HG03432 (cell line): ENCODE results near the gene COG5.
A peak's percentile ranks its signal among the peaks of the same experiment; 100 is the strongest.

ENCODE experiments used
- ATAC-seq: cut with Tn5 transposase; IDR thresholded peaks from one replicate; pipeline ENCODE4 v1.9.1; 2021; ENCODE audit warnings: mild to moderate bottlenecking, moderate library complexity; ENCODE audit not compliant: unreplicated experiment

Gene COG5

DNA sequence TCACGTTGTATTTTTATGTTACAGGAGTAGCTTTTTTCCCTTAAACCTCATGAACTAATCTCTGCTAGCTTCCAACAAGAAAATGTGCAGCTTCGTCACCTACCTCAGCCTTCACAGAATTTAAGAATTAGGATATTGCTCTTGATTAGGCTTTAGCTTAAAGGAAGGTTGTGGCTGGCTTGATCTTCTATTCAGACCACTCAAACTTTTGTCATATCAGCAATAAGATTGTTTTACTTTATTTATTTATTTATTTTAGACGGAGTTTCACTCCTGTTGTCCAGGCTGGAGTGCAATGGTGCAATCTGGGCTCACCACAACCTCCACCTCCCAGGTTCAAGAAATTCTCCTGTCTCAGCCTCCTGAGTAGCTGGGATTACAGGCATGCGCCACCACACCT is 219.4 kb downstream of the COG5 start:
- no peak for ATAC-seq

DNA sequence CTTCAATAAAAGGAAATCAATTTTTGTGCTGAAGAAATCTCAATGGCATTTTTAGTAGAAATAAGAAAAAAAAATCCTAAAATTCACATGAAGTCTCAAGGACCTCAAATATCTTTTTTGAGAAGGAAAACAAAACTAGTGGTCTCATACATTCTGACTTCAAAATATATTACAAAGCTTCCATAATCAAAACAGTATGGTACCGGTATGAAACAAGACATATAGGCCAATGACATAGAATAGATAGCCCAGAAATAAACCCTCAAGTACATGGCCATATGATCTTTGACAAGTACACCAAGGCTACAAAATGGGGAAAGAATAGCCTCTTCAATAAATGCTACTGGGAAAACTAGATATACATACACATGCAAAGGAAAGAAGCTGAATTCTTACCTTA is 225.6 kb downstream of the COG5 start:
- no peak for ATAC-seq

DNA sequence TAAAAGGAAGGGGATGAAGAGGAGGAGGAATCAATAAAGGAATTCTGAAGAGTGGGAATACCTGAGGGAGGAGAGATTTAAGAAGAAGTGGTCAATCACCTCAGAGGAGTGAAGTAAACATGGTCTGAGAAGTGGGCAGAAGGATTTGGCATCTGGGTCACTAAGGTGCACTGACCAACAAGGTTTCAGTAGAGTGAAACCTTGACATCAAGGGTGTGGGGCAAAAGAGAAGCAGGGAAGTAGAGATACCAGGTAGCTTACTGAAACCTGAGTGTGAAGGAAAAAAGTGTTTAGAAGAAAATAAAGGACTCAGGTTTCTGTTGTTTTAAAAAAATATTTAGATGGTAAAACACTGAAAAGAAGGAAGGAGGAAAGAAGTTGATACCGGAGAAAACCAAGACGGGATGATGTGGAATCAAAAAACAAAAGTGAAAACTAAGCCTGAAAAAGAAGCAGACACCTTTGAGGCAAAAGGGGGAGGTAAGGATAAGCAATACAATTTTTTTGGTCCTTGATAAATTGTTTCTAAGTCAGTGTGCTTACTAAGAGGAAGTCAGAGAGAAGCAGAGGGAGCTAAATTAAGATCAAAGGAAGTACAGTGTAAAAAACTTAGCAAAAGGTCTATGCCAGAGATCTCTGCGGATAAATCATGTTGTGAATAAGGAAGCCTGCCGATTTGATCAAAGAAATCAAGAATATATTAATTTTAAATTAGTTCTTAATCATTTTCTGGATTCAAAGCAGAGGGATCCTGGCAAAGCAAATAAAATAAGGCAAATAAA is 231.0 kb downstream of the COG5 start:
- peak; percentile 78 for ATAC-seq

DNA sequence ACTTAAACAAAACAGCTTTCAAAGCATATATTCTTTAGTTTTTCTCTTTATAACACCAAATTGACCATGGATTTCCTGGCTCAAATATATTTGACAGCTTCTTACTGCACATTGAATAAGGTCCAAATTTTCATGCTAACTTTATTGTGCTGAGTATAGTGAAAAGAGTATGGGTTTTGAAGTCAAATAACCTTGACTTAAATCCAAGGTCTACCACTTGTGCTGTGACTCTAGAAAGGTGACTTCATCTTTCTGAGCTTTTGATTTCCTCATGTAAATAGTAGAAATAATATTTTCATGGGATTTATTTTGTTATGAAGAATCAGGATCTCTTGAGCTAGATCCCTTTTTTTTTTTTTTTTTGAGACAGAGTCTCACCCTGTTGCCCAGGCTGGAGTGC is 233.2 kb downstream of the COG5 start:
- ATAC-seq, result no peak

DNA sequence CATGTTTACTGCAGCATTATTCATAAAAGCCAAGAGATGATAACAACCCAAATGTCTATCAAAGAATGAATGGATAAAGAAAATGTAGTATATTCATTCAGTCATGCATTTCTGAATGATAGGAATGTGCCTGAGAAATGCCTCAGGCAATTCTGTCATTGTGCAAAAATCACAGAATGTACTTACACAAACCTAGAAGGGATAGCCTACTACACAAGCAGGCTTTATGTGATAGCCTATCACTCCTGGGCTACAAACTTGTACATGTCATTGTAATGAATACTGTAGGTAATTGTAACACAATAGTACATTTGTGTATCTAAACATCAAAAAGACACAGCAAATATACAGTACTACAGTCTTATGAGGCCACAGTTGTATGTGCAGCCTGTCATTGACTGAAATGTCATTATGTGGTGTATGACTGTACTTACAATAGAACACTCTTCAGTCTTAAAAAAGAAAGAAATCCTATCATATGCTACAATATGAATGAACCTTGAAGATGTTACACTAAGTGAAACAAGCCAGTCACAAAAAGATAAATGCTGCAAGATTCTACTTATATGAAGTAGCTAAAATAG is 235.6 kb downstream of the COG5 start:
- ATAC-seq, result no peak

DNA sequence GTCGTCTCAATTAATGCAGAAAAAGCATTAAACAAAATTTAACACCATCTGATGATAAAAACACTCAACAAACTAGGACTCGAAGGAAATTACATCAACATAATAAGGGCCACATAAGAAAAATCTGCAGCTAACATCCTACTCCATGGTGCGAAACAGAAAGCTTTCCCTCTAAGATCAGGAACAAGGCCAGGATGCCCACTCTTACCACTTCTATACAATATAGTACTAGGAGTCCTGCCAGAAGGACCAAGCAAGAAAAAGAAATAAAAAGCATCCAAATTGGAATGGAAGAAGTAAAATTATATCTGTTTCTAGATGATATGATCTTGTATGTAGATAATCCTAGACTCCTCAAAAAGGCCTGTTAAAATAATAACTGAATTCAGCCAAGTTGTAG is 237.7 kb downstream of the COG5 start:
- ATAC-seq, result no peak

DNA sequence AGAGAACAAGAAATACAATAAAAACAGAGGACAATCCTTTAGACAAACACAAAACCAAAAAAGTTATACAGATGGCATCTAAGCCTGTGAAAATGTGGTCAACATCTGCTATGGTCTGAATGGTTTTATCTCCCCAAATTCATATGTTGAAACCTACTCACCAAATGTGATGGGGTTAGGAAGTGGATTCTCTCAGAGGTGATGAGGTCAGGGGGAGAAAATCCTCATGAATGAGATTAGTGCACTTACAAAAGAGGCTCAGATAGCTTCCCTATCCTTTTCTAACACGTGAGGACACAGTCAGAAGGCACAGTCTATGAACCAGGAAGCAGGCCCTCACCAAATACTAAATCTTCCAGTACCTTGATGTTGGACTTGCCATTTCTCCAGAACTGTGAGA is 241.7 kb downstream of the COG5 start:
- ATAC-seq, result no peak

DNA sequence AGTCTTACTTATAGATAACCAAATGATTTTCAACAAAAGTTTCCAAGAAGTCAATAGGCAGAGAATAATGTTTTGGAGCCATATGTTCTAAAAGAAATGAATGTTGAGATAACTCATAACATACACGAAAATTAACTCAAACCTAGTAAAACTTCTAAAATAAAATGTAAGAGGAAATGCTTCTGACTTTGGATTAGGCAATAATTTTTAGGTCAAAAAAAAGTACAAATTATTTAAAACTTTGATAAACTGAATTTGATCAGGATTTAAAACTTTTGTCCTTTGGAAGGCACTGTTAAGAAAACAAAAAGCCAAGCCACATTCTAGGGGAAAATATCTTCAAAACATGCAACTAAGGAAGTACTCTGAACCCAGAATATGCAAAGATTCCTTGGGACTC is 242.1 kb downstream of the COG5 start:
- ATAC-seq, result no peak

DNA sequence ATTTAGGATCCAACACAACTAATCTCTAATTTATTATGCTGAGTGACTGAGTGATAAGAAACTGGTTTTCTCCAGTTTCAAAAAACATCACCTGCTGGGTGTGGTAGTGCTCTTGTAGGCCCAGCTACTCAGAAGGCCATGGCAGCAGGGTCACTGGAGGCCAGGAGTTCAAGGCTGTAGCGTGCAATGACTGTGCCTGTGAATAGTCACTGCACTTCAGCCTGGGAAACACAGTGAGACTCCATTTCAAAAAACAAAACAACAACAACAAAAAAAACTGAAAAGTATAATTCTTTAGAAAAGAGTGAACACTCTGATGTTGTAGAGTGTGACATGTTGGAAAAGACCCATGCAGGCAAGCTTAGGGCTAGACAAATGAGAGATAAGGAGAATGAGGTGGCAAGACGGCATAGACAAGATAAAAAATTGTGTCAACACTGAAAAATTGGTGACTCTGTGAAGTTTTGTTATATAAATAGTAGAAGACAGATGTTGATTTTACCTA is 243.9 kb downstream of the COG5 start:
- ATAC-seq, result no peak

DNA sequence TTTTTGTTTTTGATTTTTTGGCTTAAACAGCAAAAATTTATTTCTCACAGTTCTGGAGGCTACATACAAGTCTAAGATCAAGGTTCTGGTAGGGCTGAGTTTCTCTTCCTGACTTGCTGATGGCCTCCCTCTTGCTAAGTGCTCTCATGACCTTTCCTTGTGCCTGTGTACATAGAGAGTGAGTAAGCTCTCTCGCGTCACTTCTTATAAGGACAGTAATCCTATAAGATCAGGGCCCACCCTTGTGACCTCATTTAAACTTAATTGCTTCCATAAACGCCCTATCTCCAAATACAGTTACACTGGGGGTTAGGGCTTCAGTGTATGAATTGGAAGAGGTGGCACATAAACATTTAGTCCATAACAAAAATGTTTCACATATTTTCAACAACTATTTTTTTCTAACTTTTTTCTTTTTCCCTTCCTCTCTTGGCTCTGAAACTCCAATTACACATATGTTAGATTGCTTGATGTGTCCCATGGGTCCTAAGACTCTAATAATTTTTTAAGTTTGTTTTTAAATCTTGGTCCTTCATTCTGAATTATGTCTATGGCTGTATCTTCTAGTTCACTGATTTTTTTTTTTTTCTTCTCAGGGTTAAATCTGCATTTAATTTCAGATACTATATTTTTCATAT is 245.1 kb downstream of the COG5 start:
- no peak for ATAC-seq

DNA sequence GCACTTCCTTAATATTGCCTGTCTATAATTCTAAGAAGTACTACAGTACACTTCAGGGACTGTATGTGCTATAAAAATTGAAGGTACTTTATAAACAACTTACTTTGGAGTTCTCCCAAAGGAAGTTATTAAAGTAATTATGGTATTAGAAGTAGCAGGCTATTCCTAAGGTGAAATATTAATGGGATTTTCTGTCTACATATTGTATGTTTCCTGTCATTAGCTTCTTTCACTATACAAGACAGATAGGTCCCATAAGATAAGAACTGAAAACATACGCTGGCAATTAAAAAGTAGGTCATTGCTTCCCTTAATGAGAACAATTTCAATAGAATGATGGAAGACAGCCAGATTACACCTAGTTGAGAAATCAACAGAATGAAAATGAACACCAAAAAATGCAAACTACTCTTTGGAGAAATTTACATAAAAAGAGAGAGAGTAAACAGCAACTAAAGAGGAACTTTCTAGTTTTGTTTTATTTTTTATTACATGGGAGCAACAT is 248.0 kb downstream of the COG5 start:
- no peak for ATAC-seq

DNA sequence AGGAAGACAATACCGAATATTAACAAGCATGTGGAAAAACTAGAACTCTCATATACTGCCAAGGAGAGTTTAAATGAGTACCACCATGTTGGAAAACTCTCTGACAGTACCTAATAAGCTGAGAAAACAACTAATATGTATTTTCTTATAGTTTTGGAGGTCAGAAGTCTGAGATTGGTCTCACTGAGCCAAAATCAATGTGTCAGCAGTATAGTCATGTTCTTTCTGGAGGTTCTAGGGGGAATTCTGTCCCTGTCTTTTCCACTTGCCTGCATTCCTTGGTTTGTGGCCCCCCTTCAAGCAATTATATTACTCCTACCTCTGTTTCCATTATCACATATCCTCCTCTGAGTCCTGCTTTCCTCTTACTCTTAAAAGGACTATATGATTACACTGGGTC is 250.4 kb downstream of the COG5 start:
- no peak for ATAC-seq

DNA sequence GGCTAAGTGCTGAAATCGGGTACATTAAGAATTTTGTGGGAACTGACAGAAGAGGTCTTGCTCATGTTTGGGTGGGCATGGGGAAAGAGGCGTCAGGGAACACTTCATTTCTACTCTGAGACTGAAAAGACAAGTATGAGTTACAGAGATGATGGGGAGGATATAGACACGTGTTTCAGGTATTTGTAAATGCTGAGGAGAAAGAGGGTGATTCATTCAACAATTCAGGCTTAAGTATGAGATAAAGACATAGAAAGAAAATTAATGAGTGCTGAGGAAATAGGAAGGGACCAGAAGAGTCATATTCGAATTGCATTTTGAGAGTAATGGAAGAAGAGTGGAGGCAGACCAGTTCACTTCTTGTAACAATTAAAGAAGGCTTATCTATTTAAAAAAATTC is 251.3 kb downstream of the COG5 start:
- ATAC-seq, result no peak

DNA sequence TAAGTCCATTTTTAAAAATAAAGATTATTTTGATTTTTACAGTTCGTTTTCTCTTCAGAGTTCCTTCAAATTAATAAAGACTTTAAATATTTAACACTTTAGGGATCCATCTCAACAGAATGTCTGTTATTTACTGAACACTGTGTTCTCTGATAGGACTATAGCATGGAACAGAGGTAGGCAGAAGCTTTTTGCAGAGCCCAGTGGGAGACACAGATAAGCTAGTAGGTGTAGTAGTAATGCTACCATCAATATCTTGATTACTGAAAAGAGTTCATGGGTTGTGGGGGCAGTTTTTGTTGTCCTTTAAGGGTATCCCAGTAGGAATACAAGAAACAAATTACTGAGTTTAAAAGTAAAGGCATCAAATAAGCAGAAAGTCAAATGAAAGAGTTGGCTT is 254.4 kb downstream of the COG5 start:
- no peak for ATAC-seq

DNA sequence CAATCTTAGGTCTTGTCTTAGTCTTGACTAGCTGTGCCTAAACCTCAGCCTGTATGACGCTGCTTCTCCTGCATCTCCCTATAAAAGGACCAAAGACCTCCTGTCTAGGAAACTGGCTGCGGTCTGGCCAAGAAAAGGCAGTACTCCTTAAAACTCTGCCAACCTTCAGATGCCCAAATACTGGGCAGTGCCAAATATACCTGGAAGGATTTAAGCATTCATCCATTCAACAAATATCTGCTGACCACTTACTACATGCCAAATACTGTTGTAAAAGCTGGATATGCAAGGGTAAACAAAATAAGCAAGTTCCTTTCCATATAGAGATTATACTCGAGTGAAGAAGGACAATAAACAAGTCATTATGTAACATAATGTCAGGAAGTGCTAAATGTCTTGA is 259.1 kb downstream of the COG5 start:
- ATAC-seq, result no peak

DNA sequence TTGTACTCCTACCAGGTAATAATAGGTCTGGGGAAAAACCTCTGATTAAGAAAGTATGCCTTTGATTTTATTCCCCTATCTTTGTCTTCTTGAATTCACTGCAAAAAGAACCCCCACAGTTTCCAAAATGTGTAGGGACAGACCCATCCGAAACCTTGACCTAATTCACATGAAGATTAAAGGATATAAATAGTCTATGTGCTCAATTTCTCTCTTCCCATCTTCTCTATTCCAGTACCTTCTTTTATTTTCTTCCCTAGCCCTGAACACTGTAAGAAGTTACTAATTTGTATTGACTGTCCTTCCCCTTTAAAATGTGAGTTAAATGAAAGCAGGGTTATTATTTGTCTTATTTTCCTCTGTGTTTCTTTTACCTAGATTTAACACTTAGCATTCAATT is 259.7 kb downstream of the COG5 start:
- no peak for ATAC-seq

DNA sequence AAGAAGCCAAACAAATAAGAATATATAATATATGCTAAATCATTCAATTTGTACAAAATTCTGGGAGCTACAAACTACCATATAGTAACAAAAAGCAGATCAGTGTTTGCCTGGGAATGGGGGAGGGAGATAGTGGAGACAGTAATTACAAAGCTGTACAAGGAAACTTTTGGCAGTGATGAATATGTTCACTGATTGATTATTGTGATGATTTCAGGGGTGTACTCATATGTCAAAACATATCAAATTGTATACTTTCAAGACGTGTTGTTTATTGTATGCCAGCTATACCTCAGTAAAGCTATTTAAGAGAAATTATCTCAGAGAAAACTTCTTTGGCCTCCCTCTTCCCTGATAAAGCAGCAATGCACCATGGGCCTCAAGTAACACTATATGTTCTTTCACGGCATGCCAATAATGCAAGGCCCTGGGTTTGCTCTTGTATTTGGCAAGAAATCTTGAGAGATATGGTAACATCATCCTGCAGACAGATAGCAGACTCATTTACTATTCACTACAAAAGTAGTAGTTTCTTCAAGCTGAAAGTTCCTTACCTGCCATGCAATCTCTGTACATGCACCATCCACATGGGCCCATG is 261.4 kb downstream of the COG5 start:
- ATAC-seq, result no peak

DNA sequence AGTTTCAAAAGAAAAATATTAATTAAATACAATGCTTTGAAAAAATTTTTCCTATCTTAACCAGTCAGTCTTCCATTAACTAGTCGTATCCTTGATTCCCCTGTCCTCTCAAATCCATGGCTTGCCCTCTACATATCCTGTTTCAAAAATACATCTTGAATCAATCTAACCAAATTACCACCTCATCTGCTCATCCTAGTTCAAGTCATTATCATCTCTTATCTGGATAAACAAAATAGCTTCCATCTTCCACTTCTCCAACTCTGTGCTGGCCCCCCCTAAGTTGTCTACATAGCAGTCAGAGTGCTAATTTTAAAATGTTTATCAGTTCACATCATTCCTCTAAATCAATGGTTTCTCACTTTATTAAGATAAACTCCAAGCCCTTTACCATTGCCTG is 269.5 kb downstream of the COG5 start:
- ATAC-seq, result no peak

DNA sequence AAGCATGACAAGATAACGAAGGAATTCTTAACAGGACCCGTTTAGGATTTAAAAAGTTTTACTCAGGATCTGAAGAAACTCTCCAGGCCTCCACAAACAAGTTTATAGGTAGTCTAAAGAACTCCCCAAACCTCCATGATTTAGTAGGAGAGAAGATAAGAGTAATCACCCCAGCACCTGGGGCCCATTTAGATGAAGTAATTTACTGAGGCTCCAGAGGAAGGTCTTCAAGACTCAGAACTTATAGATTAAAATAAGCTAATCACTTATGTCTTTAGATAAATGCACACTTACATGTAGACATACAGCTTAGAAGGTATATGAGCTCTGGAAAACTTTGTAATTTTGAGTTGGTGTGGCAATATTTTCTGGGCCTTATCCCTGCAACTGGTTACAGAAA is 271.1 kb downstream of the COG5 start:
- ATAC-seq, result no peak

DNA sequence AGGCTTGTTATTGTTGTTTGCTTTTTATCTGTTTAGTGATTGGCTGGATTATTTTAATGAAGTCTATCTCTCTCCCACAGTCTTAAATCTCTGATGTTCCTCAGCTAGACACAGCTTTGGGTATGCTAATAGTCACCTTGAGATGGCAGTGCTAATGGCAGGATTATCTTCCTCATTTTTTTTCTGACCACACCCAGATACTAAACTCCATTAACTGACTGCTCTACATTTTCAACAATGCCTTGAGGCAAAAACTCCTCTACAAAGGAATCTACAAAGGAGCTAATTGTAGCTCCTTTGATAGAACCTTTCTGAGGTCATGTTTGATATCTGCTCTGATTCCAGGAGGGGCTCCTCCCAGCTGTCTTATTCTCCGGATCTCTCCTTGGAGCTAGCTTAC is 272.3 kb downstream of the COG5 start:
- no peak for ATAC-seq

DNA sequence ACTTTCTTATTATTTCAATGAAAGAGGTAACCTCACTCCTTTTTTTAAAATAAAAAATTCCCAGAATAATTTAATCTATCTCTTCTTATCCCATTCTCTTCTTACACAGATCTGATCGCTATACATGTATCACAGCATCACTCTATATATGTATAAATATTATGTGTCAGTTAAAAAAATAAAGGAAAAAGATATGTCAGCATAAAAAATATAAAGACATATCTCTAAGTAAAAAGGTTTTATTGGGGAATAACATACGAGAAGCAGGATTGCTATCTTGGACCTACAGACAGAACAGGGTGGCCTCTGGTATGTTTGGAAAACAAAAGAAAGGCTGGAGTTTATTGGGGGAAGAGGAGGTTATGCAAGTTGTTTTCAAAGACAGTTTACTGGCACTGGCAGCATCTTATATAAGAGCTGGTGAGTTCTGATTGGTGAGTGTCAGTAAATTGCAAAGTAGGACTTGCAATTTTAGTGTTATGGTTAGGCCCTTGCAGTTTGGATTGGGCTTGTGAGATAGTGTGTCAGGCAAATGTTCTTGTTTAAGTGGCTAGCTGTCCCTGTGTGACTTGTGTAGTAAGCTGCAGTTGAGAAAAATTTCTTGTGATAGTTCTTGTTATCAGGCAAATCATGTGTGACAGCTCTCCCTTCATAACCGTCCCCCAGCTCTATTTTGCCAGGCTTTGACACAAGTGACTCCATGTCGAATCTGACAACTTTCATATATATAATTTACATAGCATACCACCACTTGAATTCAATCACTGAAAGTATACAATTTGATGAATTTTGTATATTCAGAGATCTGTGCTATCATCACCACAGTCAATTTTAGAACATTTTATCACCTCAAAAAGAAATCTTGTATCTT is 276.7 kb downstream of the COG5 start:
- no peak for ATAC-seq
